Colonic mucosa (tissue), 4 donors: ENCODE data around the gene RUSF1. TPM values are rescaled to one million over a fixed set of nuclear protein-coding genes. Genes with fewer than 3 reads are reported as not detected.

Source experiments
- DNase-seq: peaks from one replicate; pipeline ENCODE4 v3.0.0-alpha.2; 2020
- H3K27ac ChIP-seq: fragments of 200-600 bp; one replicate; pipeline ENCODE4 v1.8.0; 2021
- H3K27me3 ChIP-seq: fragments of 200-600 bp; one replicate; pipeline ENCODE4 v1.8.0; 2021
- H3K36me3 ChIP-seq: fragments of 200-600 bp; one replicate; pipeline ENCODE4 v1.8.0; 2021
- H3K4me1 ChIP-seq: fragments of 200-600 bp; one replicate; pipeline ENCODE4 v1.8.0; 2021; ENCODE audit warnings: mild to moderate bottlenecking
- H3K4me3 ChIP-seq: fragments of 200-600 bp; one replicate; pipeline ENCODE4 v1.8.0; 2021
- H3K9ac ChIP-seq, 2 donors: one replicate each; pipeline ENCODE4 v1.7.0; 2013; ENCODE audit warnings: control low read depth in 2 of 2, low read depth in 2 of 2, low read length in 2 of 2
- H3K9me3 ChIP-seq: fragments of 200-600 bp; one replicate; pipeline ENCODE4 v1.8.0; 2021
- intact Hi-C: fragments of 100-400 bp; cut with DNase I; formaldehyde crosslinking; loops from one replicate; pipeline ENCODE4 v1.14.1; 2022
- total RNA-seq, 2 donors: library from RNA; stranded (reverse); fragmentation: NEBNext Ultra II Directional in 1 of 2; extraction: Animal tissue kit (Norgen Biotek cat#: 25700) in 1 of 2; gene quantifications; one replicate each; pipeline ENCODE4 v1.2.1, GENCODE V29; 2021
- TF ChIP-seq, protein P1 (sequence below): fragments of 200-600 bp; IDR thresholded peaks from one replicate; pipeline ENCODE4 v1.8.0; 2022; ENCODE audit warnings: antibody characterized with exemption, mild to moderate bottlenecking
- donor health status: healthy.
- donor health status: DM: no; HTN: no; CAD: no.
- donor health status: DM: no; HTN: no; CAD: no.

The RUSF1 gene
- total RNA-seq, 2 donors from 2014 or later, result 53.3 to 78.1 TPM

DNA sequence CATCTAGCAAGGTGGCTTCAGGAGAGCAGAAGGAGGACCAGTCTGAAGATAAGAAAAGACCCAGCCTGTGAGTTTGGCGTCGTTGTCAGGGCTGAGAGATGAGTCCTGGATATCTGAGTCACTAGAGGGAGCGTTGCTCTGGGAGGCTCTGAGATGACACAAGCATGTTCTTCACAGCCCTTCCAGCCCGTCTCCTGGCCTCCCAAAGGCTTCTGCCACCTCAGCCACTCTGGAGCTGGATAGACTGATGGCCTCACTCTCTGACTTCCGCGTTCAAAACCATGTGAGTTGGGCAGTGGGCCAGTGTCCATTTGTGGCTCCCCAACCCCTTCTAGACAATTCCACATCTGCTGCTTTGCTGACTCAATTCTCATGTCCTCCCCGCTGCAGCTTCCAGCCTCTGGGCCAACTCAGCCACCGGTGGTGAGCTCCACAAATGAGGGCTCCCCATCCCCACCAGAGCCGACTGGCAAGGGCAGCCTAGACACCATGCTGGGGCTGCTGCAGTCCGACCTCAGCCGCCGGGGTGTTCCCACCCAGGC lies 33.9 kb downstream of the RUSF1 start:
- no peak overlapping the region for H3K4me3 ChIP-seq
- DNase-seq, result peak; percentile 24
- no peaks in the 10 kb centered on the region for H3K9me3 ChIP-seq
- intact Hi-C loops, result no loop called here
- peaks cover 10% of the 10 kb centered on the region for H3K4me1 ChIP-seq
- no peak overlapping the region for H3K9ac ChIP-seq
- no peaks in the 10 kb centered on the region for H3K36me3 ChIP-seq
- TF ChIP-seq, protein P1, sequence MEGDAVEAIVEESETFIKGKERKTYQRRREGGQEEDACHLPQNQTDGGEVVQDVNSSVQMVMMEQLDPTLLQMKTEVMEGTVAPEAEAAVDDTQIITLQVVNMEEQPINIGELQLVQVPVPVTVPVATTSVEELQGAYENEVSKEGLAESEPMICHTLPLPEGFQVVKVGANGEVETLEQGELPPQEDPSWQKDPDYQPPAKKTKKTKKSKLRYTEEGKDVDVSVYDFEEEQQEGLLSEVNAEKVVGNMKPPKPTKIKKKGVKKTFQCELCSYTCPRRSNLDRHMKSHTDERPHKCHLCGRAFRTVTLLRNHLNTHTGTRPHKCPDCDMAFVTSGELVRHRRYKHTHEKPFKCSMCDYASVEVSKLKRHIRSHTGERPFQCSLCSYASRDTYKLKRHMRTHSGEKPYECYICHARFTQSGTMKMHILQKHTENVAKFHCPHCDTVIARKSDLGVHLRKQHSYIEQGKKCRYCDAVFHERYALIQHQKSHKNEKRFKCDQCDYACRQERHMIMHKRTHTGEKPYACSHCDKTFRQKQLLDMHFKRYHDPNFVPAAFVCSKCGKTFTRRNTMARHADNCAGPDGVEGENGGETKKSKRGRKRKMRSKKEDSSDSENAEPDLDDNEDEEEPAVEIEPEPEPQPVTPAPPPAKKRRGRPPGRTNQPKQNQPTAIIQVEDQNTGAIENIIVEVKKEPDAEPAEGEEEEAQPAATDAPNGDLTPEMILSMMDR, result no peak
- H3K27me3 ChIP-seq, result no peaks in the 10 kb centered on the region
- no peak overlapping the region for H3K27ac ChIP-seq

DNA sequence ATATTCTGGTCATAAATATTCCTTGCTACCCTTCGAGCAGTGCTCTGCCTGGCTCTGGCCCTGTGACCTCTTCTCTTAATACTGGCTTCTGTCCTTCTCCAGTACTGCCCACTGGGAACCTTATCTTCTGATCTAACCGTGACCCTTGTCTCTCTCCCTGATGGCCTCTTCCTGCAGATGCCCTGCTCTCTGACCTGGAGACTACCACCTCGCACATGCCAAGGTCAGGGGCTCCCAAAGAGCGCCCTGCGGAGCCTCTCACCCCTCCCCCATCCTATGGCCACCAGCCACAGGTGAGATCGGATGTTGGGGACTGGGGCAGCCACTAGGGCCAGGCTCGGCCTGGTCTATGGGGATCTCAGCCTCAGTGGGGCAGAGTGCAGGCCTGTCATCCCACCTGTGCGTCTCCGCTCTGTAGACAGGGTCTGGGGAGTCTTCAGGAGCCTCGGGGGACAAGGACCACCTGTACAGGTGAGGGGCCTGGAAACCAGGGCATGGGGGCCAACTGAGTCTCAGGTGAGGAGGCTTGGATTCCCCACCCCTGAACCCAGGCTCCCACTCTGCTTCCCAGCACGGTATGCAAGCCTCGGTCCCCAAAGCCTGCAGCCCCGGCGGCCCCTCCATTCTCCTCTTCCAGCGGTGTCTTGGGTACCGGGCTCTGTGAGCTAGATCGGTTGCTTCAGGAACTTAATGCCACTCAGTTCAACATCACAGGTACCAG lies 34.8 kb downstream of the RUSF1 start:
- H3K9ac ChIP-seq, result peak overlapping the region in 1 of 2 donors; percentile 28
- H3K4me3 ChIP-seq, result no peak overlapping the region
- TF ChIP-seq, protein P1, result no peak
- H3K4me1 ChIP-seq, result peaks cover 10% of the 10 kb centered on the region
- no peak overlapping the region for H3K27ac ChIP-seq
- intact Hi-C loops, result no loop called here
- no peaks in the 10 kb centered on the region for H3K27me3 ChIP-seq
- H3K9me3 ChIP-seq, result no peaks in the 10 kb centered on the region
- no peaks in the 10 kb centered on the region for H3K36me3 ChIP-seq
- DNase-seq, result peak; percentile 36

DNA sequence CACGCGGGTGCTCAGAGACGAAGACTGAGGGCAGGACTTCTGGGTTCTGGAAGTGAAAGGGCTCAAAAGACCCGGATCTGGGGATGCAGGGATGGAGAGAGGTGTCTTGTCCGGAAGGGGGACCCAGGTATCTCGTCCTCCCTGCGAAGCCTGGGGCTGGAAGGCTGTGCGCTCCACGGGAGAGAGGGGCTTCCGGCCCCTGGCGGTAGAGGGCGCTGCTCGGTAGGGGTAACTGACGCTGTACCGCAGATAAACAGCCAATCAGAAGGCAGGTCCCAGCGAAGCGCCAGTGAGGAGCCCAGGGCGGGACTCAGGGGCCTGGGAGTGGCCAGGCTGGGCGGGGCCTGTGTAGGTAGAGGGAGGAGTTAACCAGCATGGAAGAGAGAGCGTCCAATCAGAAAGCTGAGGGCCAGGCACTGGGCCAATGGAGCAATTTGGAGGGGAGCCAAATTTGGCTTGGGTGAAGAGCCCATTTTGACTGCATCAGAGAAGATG lies 35.4 kb downstream of the RUSF1 start:
- Histone ChIP-seq H3K4me1 (peaks cover 6% of the 10 kb centered on the region), H3K9me3 (no peaks in the 10 kb centered on the region), H3K27ac (peak overlapping the region; percentile 85), H3K4me3 (peak overlapping the region; percentile 37), H3K36me3 (no peaks in the 10 kb centered on the region), H3K9ac (peak overlapping the region; percentile 59 to 68), H3K27me3 (no peaks in the 10 kb centered on the region)
- TF ChIP-seq, protein P1, result peak; percentile 60
- intact Hi-C loops, result no loop called here
- peak; percentile 92 for DNase-seq

DNA sequence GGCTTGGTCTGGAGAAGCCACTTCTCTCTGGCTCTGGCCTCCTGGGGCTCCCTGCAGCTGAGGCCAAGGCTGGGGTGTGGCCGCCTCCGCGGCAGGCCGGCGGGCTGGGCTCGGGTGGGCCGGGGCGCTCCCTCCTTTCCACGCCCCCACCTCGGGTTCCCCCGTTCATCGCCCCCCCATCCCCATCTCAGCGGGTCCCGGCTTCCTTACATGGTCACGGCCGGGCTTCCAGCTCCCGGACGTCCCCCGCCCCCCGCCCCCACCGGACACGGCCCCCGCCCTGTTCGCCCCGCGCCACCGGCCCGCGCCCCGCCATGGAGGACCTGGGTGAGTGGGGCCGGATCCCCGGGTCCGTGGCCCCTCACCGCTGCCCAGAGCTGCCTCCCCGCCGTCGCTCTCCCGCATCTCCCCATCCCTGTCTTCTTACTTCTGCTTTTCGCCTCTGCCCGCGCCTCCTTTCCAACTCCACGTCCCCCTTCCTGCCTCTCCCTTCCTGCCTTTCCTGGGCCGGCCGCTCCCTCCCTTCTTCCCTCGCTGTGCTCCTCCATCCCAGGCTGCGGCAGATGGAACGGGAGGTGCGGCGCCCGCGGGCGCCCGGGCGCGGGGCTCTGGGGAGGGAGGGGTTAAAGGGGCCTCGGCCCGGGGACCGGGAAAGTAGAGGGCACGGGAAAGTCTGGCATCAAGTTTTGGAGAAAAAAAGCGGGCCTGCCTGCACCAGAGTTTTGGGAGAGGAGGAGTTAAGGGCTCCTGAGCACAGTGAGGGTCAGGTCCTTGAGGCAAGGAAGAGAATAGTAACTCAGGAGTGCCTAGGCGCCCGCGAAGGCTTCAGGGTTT lies 36.1 kb downstream of the RUSF1 start, which contains the start of gene TGFB1I1:
Gene TGFB1I1, plus strand, starts transcription at position 278 of the 834 bp plus-strand sequence. Its CDS starts 37 bp downstream, at position 315.
- Histone ChIP-seq H3K36me3 (no peaks in the 10 kb centered on the region), H3K9ac (peak within 1 kb of the TSS; percentile 59 to 68), H3K4me3 (peak within 1 kb of the TSS; percentile 37), H3K27me3 (no peaks in the 10 kb centered on the region), H3K4me1 (peaks cover 4% of the 10 kb centered on the region), H3K9me3 (no peaks in the 10 kb centered on the region), H3K27ac (peak within 1 kb of the TSS; percentile 85)
- intact Hi-C loops, result no loop called here
- TF ChIP-seq, protein P1, result no peak
- peak; percentile 60 for DNase-seq

DNA sequence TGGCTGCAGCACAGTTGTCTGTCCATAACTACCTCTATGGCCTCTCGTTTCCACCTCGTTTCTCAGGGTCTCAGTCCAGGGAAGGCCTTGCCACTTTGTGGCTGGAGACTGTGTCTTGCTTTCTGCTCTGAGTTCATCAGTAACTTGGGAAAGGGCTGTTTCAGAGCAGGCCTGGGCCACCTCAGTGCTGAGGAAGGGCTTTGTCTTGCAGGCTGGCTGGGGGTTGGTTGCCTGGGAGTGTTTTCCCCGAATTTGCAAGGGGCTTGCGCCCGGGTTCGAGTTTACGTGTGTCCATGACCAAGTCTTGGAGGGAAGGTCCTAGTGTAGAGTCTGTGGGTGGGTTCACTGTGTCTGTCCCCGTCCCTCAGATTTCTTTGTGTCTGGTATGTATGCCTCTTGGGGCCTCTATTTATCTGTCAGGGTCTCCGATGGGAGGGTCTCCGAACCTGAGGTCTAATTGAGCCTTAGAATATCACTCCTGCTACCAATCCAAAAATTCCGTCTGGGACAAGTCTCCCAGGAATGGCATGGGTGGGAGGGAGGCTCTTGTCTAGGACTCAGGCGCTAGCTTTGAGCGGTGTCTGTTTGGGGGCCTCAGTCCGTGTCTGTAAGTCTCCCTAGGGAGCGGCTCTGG lies 36.8 kb downstream of the RUSF1 start:
- Histone ChIP-seq H3K27me3 (no peaks in the 10 kb centered on the region), H3K36me3 (no peaks in the 10 kb centered on the region), H3K9ac (peak overlapping the region; percentile 51 to 54), H3K4me3 (peak overlapping the region; percentile 37), H3K4me1 (peaks cover 4% of the 10 kb centered on the region), H3K27ac (peak overlapping the region; percentile 85), H3K9me3 (no peaks in the 10 kb centered on the region)
- no peak for DNase-seq
- TF ChIP-seq, protein P1, result no peak
- intact Hi-C loops, result no loop called here
